ENCODE data around the gene EIF3I. TPM values are rescaled to one million over a fixed set of nuclear protein-coding genes. Genes with fewer than 3 reads are reported as not detected.

EIF3I gene
- total RNA-seq, 1 experiment from 2014 or later, result 259 TPM

GRCh38 chr1:32200226-32201010 is 21.8 kb upstream of the EIF3I start, which contains the start of gene CCDC28B:
Gene CCDC28B (plus strand): TSS chr1:32200595. CDS start chr1:32201936, 1,341 bp downstream.
- ChIA-PET POLR2A (interaction anchor here (0.6 to 2.5 kb wide), 7 partner anchors 9 to 251 kb away, joined by 3 to 9 read pairs (median 3); partner anchors contain the start of genes BSDC1 and DCDC2B), CTCF (interaction anchor here (0.6 to 1.5 kb wide), 2 partner anchors 15 to 1017 kb away, joined by 3 to 4 read pairs; no protein-coding TSS in a partner anchor)
- H3K9me3 Mint-ChIP-seq (ENCODE audit: unreplicated experiment), result no peaks in the 10 kb centered on the region
- H3K27me3 Mint-ChIP-seq (ENCODE audit: insufficient read depth, unreplicated experiment), result no peaks in the 10 kb centered on the region
- no peak for TF ChIP-seq CTCF (IDR thresholded peaks at IDR 0.05; ENCODE audit: unreplicated experiment)
- H3K4me3 Mint-ChIP-seq (ENCODE audit: unreplicated experiment), result peak within 1 kb of the TSS; percentile 71
- BruUV-seq (replicated peaks), result no TSS peak
- peak within 1 kb of the TSS; percentile 27 for H3K27ac Mint-ChIP-seq (ENCODE audit: low read depth, unreplicated experiment)
- intact Hi-C loops (cut with micrococcal nuclease), result no loop called here
- peak; percentile 66 for DNase-seq (ENCODE audit: unreplicated experiment)
- H3K4me1 Mint-ChIP-seq (ENCODE audit: insufficient read depth, unreplicated experiment), result peaks cover 12% of the 10 kb centered on the region
- H3K36me3 Mint-ChIP-seq (ENCODE audit: insufficient read depth, unreplicated experiment), result peaks cover 36% of the 10 kb centered on the region

GRCh38 chr1:32201011-32201855 is 21.0 kb upstream of the EIF3I start:
- Mint-ChIP-seq H3K36me3 (ENCODE audit: insufficient read depth, unreplicated experiment) (peaks cover 31% of the 10 kb centered on the region), H3K9me3 (ENCODE audit: unreplicated experiment) (no peaks in the 10 kb centered on the region), H3K4me3 (ENCODE audit: unreplicated experiment) (peak overlapping the region; percentile 71), H3K4me1 (ENCODE audit: insufficient read depth, unreplicated experiment) (peaks cover 18% of the 10 kb centered on the region), H3K27ac (ENCODE audit: low read depth, unreplicated experiment) (no peak overlapping the region), H3K27me3 (ENCODE audit: insufficient read depth, unreplicated experiment) (no peaks in the 10 kb centered on the region)
- ChIA-PET CTCF (interaction anchor here (0.6 to 1.5 kb wide), 2 partner anchors 14 to 1018 kb away, joined by 3 to 4 read pairs; no protein-coding TSS in a partner anchor), POLR2A (interaction anchor here (0.7 to 1.2 kb wide), 5 partner anchors 8 to 434 kb away, joined by 3 to 4 read pairs (median 3); partner anchors contain the start of genes BSDC1 and DCDC2B)
- no TSS peak for BruUV-seq (replicated peaks)
- TF ChIP-seq CTCF (IDR thresholded peaks at IDR 0.05; ENCODE audit: unreplicated experiment), result no peak
- intact Hi-C loops (cut with micrococcal nuclease), result no loop called here
- DNase-seq (ENCODE audit: unreplicated experiment), result no peak

- no TSS peak for BruUV-seq (replicated peaks)
- no peak for TF ChIP-seq CTCF (IDR thresholded peaks at IDR 0.05; ENCODE audit: unreplicated experiment)
- CTCF ChIA-PET, result interaction anchor here (0.5 to 2.3 kb wide), 3 partner anchors 9 to 23 kb away, joined by 4 to 12 read pairs (median 5); no protein-coding TSS in a partner anchor
- H3K4me3 Mint-ChIP-seq (ENCODE audit: unreplicated experiment), result peak overlapping the region; percentile 78
- no peaks in the 10 kb centered on the region for H3K27me3 Mint-ChIP-seq (ENCODE audit: insufficient read depth, unreplicated experiment)
- POLR2A ChIA-PET, result interaction anchor here (0.6 to 3.0 kb wide), 10 partner anchors 7 to 190 kb away, joined by 3 to 19 read pairs (median 5); partner anchors contain the start of gene KPNA6
- H3K4me1 Mint-ChIP-seq (ENCODE audit: insufficient read depth, unreplicated experiment), result peaks cover 20% of the 10 kb centered on the region
- H3K27ac Mint-ChIP-seq (ENCODE audit: low read depth, unreplicated experiment), result peak overlapping the region; percentile 95
- intact Hi-C loops (cut with micrococcal nuclease), result no loop called here
- H3K9me3 Mint-ChIP-seq (ENCODE audit: unreplicated experiment), result no peaks in the 10 kb centered on the region
- DNase-seq (ENCODE audit: unreplicated experiment), result no peak
- peaks cover 23% of the 10 kb centered on the region for H3K36me3 Mint-ChIP-seq (ENCODE audit: insufficient read depth, unreplicated experiment)
Observed at GRCh38 chr1:32204943-32205361, 17.3 kb upstream of the EIF3I start.

Data from MCF 10A (cell line).